ENCODE results near the gene ATP10A.

Gene ATP10A

GRCh38 chr15:25631971-25632370 lies 231.2 kb downstream of the ATP10A start:
- DNase-seq = no peak

All from COR-L47 (cell line).